Measurements from ENCODE around the gene FBXL4.

DNA sequence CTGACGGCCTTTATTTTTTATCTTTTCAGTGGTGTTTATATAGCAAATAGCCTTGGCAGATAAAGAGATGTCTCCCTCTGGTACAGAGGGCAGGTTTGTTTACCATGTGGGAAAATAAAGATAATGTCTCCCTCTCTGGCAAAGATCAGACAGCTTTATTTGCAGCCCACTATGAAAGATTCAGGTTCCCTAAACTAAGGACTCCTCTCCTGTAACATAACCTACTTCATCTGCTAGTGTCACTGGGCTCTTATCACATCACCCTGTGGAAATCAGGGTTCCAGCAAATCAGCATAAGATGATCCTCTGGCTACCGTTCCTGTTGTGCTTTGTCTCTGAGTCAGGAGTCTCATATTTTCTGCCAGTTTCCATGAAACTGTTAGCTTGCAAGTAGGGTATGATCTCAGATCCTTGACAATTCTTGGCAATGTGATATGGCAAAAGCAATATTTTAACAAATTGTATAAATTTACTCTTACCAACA, 3.1 kb downstream of the FBXL4 start:
- TF ChIP-seq, protein P1, sequence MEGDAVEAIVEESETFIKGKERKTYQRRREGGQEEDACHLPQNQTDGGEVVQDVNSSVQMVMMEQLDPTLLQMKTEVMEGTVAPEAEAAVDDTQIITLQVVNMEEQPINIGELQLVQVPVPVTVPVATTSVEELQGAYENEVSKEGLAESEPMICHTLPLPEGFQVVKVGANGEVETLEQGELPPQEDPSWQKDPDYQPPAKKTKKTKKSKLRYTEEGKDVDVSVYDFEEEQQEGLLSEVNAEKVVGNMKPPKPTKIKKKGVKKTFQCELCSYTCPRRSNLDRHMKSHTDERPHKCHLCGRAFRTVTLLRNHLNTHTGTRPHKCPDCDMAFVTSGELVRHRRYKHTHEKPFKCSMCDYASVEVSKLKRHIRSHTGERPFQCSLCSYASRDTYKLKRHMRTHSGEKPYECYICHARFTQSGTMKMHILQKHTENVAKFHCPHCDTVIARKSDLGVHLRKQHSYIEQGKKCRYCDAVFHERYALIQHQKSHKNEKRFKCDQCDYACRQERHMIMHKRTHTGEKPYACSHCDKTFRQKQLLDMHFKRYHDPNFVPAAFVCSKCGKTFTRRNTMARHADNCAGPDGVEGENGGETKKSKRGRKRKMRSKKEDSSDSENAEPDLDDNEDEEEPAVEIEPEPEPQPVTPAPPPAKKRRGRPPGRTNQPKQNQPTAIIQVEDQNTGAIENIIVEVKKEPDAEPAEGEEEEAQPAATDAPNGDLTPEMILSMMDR (conservative IDR thresholded peaks at IDR 0.05; ENCODE audit: low read length): no peak
- no peak for TF ChIP-seq EZH2phosphoT487 (IDR thresholded peaks at IDR 0.05; ENCODE audit: borderline replicate concordance, low read depth, low read length)
